HepG2 (cell line): ENCODE results near the gene SYCP2L. TPM values are rescaled to one million over a fixed set of nuclear protein-coding genes. Genes with fewer than 3 reads are reported as not detected.

Experiments
- AGO2 ChIP-seq: fragments of 200-400 bp; formaldehyde crosslinking; optimal IDR thresholded peaks from 2 replicates; pipeline ENCODE3; 2017; ENCODE audit warnings: mild to moderate bottlenecking, low read depth, low read length, moderate library complexity
- ERF ChIP-seq: IDR thresholded peaks from 2 replicates; pipeline ENCODE4 v1.6.1; 2018; ENCODE audit warnings: missing biosample characterization, missing genetic modification reagents
- FOXO1 ChIP-seq: sonication (generic); formaldehyde crosslinking; IDR thresholded peaks from 2 replicates; pipeline ENCODE4 v1.4.0; 2020; ENCODE audit warnings: missing genetic modification reagents
- KLF9 ChIP-seq: IDR thresholded peaks from 2 replicates; pipeline ENCODE4 v1.6.1; 2016; ENCODE audit warnings: low read depth
- MIER2 ChIP-seq: IDR thresholded peaks from 2 replicates; pipeline ENCODE4 v1.6.1; 2016; ENCODE audit warnings: missing biosample characterization, missing genetic modification reagents
- RNF2 ChIP-seq: fragments of 450-650 bp; conservative IDR thresholded peaks from 2 replicates; pipeline ENCODE4 v1.6.1; 2016; ENCODE audit warnings: low read depth
- RXRA ChIP-seq: sonication (generic); formaldehyde crosslinking; IDR thresholded peaks from 2 replicates; pipeline ENCODE4 v1.5.1; 2020; ENCODE audit warnings: missing genetic modification reagents
- STAG1 ChIP-seq: sonication (generic); formaldehyde crosslinking; IDR thresholded peaks from 2 replicates; pipeline ENCODE4 v1.4.0; 2020; ENCODE audit warnings: missing genetic modification reagents
- ZFP82 ChIP-seq: sonication (generic); formaldehyde crosslinking; IDR thresholded peaks from 2 replicates; pipeline ENCODE4 v1.5.1; 2020; ENCODE audit warnings: mild to moderate bottlenecking, missing genetic modification reagents, borderline replicate concordance
- ZNF501 ChIP-seq: sonication (generic); formaldehyde crosslinking; IDR thresholded peaks from 2 replicates; pipeline ENCODE4 v1.5.1; 2020; ENCODE audit warnings: mild to moderate bottlenecking, moderate library complexity, missing genetic modification reagents
- ZNF670 ChIP-seq: sonication (generic); formaldehyde crosslinking; IDR thresholded peaks from 2 replicates; pipeline ENCODE4 v1.8.0; 2022; ENCODE audit warnings: mild to moderate bottlenecking, missing genetic modification reagents, borderline replicate concordance
- polyA plus RNA-seq, 8 experiments: library from polyadenylated mRNA; depleted of rRNA in 3 of 8; stranded (reverse) in 7 of 8; unstranded in 1 of 8; fragments of >200 nt; fragmentation: Illumina TruSeq in 4 of 8; extraction: Trizol in 4 of 8; gene quantifications; 2 replicates each; pipeline versions ENCODE4 v1.2.1 to v1.2.3, GENCODE V29; 2011 to 2016; ENCODE audit warnings: low read depth in 4 of 8, missing spikeins in 1 of 8, mixed read lengths in 1 of 8; ENCODE audit not compliant: insufficient read depth in 1 of 8
- total RNA-seq, 5 experiments: library from RNA; depleted of rRNA; stranded (reverse); fragments of >200 nt; fragmentation: Illumina TruSeq; extraction: Trizol; gene quantifications; 2 replicates each; pipeline ENCODE4 v1.2.3, GENCODE V29; 2016; ENCODE audit warnings: low read depth in 1 of 5
- TF ChIP-seq, protein P1 (sequence below), 2 experiments: sonication (generic) in 1 of 2; formaldehyde crosslinking in 1 of 2; IDR thresholded peaks; 2 replicates each; pipeline versions ENCODE4 v1.4.0 to v1.6.1; 2018 to 2020; ENCODE audit warnings: missing genetic modification reagents in 2 of 2, borderline replicate concordance in 1 of 2, low read depth in 1 of 2, mild to moderate bottlenecking in 1 of 2, missing biosample characterization in 1 of 2
- TF ChIP-seq, protein P2 (sequence below), 2 experiments: IDR thresholded peaks; 2 replicates each; pipeline ENCODE4 v1.6.1; 2011 to 2012; ENCODE audit warnings: low read length in 2 of 2, borderline replicate concordance in 1 of 2, low read depth in 1 of 2, mild to moderate bottlenecking in 1 of 2, moderate library complexity in 1 of 2
- TF ChIP-seq, protein P3 (sequence below): sonication (generic); formaldehyde crosslinking; conservative IDR thresholded peaks from 2 replicates; pipeline ENCODE4 v1.4.0; 2020; ENCODE audit warnings: missing genetic modification reagents
- TF ChIP-seq, protein P4 (sequence below): sonication (generic); formaldehyde crosslinking; IDR thresholded peaks from 2 replicates; pipeline ENCODE4 v1.8.0; 2022; ENCODE audit warnings: mild to moderate bottlenecking, missing genetic modification reagents
- TF ChIP-seq, protein P5 (sequence below): sonication (generic); formaldehyde crosslinking; IDR thresholded peaks from 2 replicates; pipeline ENCODE4 v1.9.0; 2021; ENCODE audit warnings: missing genetic modification reagents, borderline replicate concordance
- TF ChIP-seq, protein P6 (sequence below): sonication (generic); formaldehyde crosslinking; IDR thresholded peaks from 2 replicates; pipeline ENCODE4 v1.4.0; 2020; ENCODE audit warnings: missing genetic modification reagents

SYCP2L gene
- total and polyA plus RNA-seq, 2 of the 13 experiments (the other 11 are each of a cell fraction or from before 2014, with no cell fraction given) = 0.22 to 0.54 TPM

DNA sequence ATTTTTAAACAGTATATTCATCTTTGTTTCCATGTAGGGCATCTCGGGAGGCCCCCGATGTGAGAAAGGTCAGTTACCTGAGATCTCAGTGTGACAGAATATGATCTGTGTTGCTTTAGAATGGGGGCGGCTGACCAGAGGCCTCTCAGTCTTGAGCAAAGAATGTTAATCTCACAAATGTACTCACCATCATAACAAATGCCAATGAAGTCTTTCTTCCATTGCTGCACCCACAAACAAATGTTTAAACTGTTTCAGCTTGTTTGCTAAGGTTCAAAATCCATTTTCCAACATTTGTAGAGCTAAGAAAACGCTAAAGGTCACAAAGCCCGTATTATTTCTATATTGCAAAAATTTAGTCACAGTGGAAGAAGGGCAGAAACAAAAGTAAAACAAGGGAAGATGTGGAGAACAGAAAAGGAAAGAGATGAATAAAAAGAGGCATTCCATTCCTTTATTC lies 125.5 kb downstream of the SYCP2L start (continued):
- TF ChIP-seq, protein P1, sequence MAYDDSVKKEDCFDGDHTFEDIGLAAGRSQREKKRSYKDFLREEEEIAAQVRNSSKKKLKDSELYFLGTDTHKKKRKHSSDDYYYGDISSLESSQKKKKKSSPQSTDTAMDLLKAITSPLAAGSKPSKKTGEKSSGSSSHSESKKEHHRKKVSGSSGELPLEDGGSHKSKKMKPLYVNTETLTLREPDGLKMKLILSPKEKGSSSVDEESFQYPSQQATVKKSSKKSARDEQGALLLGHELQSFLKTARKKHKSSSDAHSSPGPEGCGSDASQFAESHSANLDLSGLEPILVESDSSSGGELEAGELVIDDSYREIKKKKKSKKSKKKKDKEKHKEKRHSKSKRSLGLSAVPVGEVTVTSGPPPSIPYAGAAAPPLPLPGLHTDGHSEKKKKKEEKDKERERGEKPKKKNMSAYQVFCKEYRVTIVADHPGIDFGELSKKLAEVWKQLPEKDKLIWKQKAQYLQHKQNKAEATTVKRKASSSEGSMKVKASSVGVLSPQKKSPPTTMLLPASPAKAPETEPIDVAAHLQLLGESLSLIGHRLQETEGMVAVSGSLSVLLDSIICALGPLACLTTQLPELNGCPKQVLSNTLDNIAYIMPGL (CRISPR knock-in tag; IDR thresholded peaks at IDR 0.05; ENCODE audit: borderline replicate concordance in 1 of 2, low read depth in 1 of 2) = no peak
- TF ChIP-seq, protein P2, sequence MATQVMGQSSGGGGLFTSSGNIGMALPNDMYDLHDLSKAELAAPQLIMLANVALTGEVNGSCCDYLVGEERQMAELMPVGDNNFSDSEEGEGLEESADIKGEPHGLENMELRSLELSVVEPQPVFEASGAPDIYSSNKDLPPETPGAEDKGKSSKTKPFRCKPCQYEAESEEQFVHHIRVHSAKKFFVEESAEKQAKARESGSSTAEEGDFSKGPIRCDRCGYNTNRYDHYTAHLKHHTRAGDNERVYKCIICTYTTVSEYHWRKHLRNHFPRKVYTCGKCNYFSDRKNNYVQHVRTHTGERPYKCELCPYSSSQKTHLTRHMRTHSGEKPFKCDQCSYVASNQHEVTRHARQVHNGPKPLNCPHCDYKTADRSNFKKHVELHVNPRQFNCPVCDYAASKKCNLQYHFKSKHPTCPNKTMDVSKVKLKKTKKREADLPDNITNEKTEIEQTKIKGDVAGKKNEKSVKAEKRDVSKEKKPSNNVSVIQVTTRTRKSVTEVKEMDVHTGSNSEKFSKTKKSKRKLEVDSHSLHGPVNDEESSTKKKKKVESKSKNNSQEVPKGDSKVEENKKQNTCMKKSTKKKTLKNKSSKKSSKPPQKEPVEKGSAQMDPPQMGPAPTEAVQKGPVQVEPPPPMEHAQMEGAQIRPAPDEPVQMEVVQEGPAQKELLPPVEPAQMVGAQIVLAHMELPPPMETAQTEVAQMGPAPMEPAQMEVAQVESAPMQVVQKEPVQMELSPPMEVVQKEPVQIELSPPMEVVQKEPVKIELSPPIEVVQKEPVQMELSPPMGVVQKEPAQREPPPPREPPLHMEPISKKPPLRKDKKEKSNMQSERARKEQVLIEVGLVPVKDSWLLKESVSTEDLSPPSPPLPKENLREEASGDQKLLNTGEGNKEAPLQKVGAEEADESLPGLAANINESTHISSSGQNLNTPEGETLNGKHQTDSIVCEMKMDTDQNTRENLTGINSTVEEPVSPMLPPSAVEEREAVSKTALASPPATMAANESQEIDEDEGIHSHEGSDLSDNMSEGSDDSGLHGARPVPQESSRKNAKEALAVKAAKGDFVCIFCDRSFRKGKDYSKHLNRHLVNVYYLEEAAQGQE (IDR thresholded peaks at IDR 0.05; ENCODE audit: borderline replicate concordance in 1 of 2, low read depth in 1 of 2, low read length in 2 of 2) = peak in 1 of 2 experiments; percentile 35; a peak in 1 of 4 replicates
- TF ChIP-seq RNF2 = no peak
- no peak for TF ChIP-seq ZNF501
- peak; percentile 52; the same call in 1 of the 2 replicates for TF ChIP-seq MIER2
- TF ChIP-seq FOXO1 = peak; percentile 93
- TF ChIP-seq ZFP82 = no peak
- TF ChIP-seq ZNF670 (CRISPR knock-in tag) = no peak
- TF ChIP-seq, protein P3, sequence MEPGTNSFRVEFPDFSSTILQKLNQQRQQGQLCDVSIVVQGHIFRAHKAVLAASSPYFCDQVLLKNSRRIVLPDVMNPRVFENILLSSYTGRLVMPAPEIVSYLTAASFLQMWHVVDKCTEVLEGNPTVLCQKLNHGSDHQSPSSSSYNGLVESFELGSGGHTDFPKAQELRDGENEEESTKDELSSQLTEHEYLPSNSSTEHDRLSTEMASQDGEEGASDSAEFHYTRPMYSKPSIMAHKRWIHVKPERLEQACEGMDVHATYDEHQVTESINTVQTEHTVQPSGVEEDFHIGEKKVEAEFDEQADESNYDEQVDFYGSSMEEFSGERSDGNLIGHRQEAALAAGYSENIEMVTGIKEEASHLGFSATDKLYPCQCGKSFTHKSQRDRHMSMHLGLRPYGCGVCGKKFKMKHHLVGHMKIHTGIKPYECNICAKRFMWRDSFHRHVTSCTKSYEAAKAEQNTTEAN (CRISPR knock-in tag) = peak; percentile 85
- no peak for TF ChIP-seq AGO2
- TF ChIP-seq RXRA (CRISPR knock-in tag) = peak; percentile 56; the same call in 1 of the 2 replicates
- TF ChIP-seq, protein P4, sequence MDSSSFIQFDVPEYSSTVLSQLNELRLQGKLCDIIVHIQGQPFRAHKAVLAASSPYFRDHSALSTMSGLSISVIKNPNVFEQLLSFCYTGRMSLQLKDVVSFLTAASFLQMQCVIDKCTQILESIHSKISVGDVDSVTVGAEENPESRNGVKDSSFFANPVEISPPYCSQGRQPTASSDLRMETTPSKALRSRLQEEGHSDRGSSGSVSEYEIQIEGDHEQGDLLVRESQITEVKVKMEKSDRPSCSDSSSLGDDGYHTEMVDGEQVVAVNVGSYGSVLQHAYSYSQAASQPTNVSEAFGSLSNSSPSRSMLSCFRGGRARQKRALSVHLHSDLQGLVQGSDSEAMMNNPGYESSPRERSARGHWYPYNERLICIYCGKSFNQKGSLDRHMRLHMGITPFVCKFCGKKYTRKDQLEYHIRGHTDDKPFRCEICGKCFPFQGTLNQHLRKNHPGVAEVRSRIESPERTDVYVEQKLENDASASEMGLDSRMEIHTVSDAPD (CRISPR knock-in tag) = peak; percentile 53; the same call in 1 of the 2 replicates
- 0 out of 2 replicates have a peak, but pooled peaks have one; percentile 47 for TF ChIP-seq ERF (CRISPR knock-in tag)
- TF ChIP-seq, protein P5, sequence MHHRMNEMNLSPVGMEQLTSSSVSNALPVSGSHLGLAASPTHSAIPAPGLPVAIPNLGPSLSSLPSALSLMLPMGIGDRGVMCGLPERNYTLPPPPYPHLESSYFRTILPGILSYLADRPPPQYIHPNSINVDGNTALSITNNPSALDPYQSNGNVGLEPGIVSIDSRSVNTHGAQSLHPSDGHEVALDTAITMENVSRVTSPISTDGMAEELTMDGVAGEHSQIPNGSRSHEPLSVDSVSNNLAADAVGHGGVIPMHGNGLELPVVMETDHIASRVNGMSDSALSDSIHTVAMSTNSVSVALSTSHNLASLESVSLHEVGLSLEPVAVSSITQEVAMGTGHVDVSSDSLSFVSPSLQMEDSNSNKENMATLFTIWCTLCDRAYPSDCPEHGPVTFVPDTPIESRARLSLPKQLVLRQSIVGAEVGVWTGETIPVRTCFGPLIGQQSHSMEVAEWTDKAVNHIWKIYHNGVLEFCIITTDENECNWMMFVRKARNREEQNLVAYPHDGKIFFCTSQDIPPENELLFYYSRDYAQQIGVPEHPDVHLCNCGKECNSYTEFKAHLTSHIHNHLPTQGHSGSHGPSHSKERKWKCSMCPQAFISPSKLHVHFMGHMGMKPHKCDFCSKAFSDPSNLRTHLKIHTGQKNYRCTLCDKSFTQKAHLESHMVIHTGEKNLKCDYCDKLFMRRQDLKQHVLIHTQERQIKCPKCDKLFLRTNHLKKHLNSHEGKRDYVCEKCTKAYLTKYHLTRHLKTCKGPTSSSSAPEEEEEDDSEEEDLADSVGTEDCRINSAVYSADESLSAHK = no peak
- peak; percentile 25; the same call in 1 of the 2 replicates for TF ChIP-seq STAG1
- TF ChIP-seq KLF9 = 0 out of 2 replicates have a peak, but pooled peaks have one; percentile 43
- TF ChIP-seq, protein P6, sequence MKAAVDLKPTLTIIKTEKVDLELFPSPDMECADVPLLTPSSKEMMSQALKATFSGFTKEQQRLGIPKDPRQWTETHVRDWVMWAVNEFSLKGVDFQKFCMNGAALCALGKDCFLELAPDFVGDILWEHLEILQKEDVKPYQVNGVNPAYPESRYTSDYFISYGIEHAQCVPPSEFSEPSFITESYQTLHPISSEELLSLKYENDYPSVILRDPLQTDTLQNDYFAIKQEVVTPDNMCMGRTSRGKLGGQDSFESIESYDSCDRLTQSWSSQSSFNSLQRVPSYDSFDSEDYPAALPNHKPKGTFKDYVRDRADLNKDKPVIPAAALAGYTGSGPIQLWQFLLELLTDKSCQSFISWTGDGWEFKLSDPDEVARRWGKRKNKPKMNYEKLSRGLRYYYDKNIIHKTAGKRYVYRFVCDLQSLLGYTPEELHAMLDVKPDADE = no peak
